HFF-Myc (cell line): ENCODE results near the gene ERLIN1.

Source experiments
- DNase-seq: peaks from one replicate; pipeline ENCODE4 v3.0.0-alpha.2; 2011; ENCODE audit warnings: low read depth; ENCODE audit errors: extremely low read depth
- H3K4me3 ChIP-seq: replicated peaks from 2 replicates; pipeline ENCODE4 v1.5.1; 2011; ENCODE audit warnings: low read depth, mild to moderate bottlenecking, control low read depth, low read length
- CTCF ChIP-seq: IDR thresholded peaks from 2 replicates; pipeline ENCODE4 v1.5.1; 2012; ENCODE audit warnings: mild to moderate bottlenecking, low read depth, low read length, control low read depth; ENCODE audit errors: missing control alignments

The ERLIN1 gene

GRCh38 chr10:100175875-100176274 lies 10.0 kb downstream of the ERLIN1 start:
- TF ChIP-seq CTCF = no peak
- DNase-seq = no peak
- H3K4me3 ChIP-seq = no peak overlapping the region

- no peak overlapping the region for H3K4me3 ChIP-seq
- TF ChIP-seq CTCF = no peak
- no peak for DNase-seq
Observed at GRCh38 chr10:100174699-100175677, 10.8 kb downstream of the ERLIN1 start.

GRCh38 chr10:100173035-100173434 lies 12.8 kb downstream of the ERLIN1 start:
- no peak for DNase-seq
- H3K4me3 ChIP-seq = no peak overlapping the region
- TF ChIP-seq CTCF = no peak

GRCh38 chr10:100172349-100172748 lies 13.5 kb downstream of the ERLIN1 start:
- H3K4me3 ChIP-seq = no peak overlapping the region
- no peak for DNase-seq
- no peak for TF ChIP-seq CTCF

GRCh38 chr10:100168313-100168643 lies 17.6 kb downstream of the ERLIN1 start:
- TF ChIP-seq CTCF = no peak
- H3K4me3 ChIP-seq = no peak overlapping the region
- DNase-seq = no peak

- no peak overlapping the region for H3K4me3 ChIP-seq
- no peak for DNase-seq
Observed at GRCh38 chr10:100167553-100168312, 18.1 kb downstream of the ERLIN1 start.

More at GRCh38 chr10:100167553-100168312, 18.1 kb downstream of the ERLIN1 start:
- TF ChIP-seq CTCF = no peak
